Activated naive CD4-positive, alpha-beta T cell treated with Interleukin-2 at 50 U/mL for 16 hours (primary cell): Measurements from ENCODE around the gene SEMA6A.
"Not testable (repeated sequence)": the region's sequence is repeated elsewhere in the genome, so short reads cannot be mapped to it uniquely, and the experiment has no call there.

Source experiments
- DNase-seq: peaks from one replicate; pipeline ENCODE4 v3.0.0-alpha.2; 2020

The SEMA6A gene

DNA sequence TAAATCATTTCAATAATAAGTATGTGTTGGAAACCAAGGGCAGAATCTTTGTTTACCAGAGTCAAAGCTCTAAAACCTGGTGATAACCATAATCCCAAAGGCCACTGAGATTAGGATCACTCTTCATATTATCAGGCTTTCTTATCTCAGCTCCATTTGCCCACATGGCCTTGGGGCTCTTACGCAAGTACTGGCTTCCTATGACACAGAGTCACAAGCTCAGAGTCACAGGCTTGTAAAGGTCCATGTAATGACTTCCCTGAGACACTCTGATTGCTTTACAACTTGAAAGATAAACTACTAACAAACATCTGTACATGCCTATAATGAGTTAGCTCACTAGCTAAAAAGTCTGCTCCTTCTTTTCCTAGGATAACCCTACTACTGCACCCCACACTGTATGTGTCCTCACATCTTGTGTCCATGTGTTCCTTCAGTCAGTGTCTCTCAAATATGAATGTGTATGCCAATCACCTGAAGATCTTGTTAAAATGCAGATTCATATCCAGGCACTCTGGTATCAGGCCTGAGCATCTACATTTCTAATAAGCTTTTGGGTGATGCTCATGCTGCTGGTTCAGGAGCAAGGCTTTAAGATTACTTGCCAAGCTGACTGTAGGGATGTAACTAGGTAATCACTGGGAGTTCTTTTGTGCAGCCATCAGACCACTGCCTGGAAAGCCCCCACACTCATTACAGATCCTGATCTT is 28.4 kb downstream of the SEMA6A start:
- DNase-seq: no peak

DNA sequence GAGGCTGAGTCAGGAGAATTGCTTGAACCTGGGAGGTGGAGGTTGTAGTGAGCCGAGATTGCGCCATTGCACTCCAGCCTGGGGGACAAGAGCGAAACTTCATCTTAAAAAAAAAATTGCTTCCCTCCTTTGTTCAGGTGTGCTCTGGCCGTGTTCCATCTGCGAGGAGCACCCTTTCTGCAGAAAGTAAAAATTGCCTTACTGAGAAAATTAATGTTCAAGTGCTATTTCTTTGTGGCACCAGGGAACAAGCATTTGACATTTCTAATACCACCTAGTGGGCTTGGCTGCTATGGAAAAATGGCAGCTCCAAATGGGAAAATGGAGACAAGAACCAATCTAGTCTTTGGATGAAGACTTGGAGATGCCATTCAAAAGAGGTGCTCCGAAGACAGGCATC is 29.2 kb downstream of the SEMA6A start:
- DNase-seq: not testable (repeated sequence)

DNA sequence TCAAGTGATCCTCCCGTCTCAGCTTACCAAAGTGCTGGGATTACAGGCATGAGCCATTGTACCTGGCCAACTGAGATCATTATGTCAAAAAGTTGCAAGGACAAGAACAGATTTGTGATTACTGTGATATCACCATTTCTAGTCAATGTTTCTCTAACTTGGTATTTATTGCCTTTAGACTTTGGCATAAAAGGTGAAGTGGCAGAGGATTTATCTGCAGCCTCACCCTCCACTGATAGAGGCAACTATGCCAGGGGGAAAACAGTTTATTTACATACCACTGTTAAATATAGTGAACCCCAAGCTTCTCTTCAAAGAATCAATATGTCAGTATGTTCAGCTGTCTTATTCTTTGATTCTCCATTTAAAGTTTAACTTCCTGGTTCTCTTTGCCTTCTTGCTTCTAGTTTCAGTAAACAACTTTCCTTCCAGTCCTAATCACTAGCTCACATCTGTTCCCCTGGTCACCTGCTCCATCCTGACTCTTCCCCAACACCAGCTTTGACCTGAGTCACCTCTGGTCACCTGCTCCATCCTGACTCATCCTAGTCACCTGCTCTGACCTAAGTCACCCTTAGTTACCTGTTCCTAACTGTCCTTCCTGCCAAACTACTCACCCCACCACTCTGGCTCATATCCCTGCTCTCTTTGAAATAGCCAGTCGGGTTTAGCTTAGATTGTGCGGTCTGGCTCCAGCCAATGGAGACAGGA is 29.9 kb downstream of the SEMA6A start:
- no peak for DNase-seq

DNA sequence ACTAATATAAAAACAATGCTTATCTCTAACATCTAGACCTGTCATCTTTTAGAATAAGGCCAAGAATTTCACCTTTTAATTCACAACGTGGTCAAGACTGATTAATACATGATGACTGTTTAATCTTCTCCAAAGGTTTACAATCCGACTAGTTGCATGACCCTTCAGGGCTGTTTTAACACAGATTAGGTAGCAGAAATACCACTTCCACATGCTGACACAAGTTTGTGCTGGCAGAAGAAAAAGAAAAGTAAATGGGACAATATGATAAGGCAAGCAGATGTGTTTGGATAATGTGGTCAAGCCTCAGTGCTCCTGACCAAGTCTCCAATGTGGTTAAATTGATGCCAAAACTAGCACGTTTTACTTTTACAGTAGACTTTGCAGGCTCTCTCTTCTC is 31.1 kb downstream of the SEMA6A start:
- DNase-seq: no peak

DNA sequence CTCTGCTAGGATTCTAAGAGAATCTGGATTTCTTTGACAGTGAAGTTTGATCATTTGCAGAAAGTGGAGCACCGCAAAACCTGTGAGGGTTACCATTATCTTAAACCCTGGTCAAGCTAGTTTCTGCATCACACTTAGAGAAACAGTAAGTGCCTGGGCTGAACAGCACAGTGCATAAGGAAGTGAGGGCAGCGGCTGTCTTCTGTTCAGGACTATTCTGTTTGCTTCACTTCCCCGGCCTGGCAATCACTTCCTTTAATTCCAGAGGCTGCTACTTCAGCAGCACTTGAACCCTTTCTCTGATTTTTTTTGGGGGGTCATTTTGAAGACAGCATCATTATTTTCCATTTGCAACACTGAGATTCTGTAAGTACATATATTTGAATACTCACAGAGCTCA is 32.0 kb downstream of the SEMA6A start:
- no peak for DNase-seq

DNA sequence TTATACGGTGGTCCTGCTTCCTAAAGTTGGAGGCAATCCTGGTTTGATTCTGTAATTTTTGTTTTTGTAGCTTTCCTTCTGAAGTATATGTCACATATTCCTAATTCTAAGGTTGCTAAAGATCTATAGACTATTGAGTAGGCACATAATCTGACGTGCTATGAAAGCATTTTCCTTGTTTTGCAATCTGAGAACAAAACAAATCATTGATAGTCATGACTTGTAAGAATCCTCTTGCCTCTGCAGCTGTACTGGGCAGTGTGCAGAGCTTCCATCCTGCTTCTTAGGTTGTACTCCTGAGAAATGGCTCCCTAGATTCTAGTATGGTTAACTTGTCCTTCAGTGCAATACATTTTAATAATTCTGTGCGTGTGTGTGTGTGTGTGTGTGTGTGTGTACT is 35.4 kb downstream of the SEMA6A start:
- no peak for DNase-seq

DNA sequence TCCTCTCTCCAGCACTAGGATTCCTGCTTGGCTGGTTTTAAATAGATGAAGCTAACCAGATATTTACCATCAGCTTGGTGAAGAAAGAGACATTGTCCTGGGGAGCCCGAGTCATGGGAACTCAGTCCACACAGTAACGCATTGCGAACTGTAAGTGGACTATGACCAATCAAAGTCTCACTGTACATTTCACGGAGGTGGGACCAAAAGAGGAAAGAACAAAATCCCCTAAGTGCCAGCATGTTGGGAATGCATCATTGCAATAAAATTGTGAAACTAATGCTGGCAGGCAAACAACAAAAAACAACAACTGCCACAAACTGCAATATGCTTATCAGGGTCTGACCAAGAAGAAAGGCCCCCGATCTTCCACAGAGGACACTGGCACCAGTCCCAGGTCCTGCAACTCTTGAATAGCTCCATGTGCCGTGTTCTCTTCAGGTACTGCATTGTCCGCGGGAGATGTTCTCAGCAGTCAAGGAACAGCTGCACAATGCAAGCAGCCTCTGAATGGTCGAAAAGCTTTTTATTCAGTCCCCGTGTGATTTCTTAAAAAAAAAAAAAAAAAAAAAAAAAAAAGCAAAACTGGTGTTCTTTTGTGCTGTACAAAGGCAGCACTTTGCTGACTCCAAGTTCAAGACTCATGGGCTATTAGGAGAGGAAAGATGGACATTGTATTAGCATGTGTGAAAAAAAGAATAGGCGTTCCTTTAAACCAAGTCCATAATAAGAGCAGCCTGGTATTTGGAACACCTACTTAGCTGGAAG is 38.1 kb downstream of the SEMA6A start:
- no peak for DNase-seq

DNA sequence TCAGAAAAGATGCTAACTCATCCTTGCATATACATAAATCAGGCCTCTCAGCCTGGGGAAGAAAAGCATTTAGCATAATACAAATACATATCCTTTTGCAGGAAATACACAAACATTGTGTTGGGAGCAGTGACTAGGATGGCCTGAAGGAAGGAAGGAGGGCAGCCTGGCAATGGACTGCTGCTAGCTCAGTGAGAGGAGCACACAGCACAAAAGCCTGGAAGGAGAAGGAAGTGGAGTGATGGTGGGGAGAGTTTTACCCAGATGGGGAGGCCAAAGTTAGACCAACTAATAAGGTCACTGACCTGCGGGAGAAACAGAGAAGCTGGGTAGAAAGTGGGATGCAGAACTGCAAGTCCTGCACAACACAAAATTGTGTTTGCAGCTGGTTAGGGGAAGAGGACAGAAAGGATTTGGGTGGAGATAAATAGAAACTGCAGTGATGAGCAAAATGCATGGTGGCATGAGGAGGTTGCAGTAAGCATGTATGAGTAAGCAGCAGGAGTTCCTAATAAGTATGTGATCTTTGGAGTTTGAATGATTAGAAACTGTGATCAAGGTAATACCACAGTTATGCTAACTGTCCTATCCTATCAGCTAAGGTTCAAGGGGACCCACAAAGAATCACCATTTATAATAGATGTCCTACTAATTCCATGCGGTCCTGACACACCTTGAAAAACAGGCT is 39.5 kb downstream of the SEMA6A start:
- no peak for DNase-seq

DNA sequence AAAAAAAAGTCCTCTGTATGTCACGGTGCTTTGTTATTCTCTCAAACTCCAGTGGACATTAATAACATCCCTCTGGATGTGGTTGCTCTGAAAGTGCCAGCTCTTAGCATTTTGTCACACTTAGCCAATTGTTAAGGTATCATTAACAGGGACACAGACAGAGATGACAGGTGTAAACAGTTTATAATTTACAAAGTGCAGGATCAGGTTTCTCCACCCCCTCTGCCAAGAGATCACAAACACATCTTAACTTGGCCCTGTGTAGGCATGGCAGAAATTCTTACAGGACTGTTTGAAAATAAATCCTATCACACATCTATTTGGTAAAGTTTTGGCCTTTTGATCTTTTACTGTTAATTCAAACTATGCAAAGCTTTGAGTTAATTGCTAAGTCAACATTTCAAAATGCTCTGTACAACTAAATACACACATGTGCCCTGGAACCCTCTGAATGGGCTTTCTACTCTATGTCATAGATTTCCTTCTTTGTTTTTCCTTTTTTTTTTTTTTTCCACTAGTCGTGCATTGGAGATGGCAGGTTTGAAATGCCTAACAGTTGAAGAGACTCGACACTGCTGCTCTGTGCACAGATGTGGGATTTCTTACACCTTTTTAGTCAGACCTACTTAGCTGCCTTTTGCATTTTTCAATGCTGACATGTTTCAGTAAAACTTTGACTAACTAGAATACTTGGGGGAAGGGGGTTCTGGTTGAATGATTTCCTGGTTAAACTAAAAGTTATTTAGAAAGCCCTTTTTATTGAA is 41.7 kb downstream of the SEMA6A start:
- DNase-seq: no peak

DNA sequence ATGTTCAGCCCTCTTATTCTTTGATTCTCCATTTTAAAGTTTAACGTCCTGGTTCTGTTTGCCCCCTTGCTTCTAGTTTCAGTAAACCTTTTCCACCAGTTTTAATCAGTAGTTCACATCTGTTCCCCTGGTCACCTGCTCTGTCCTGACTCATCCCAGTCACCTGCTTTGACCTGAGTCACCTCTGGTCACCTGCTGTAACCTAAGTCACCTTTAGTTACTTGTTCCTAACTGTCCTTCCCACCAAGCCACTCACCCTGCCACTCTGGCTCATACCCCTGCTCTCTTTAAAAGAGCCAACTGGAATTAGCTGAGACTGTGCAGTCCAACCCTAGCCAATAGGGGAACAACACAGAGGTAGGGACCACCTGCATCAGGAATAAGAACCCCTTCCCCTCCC is 43.0 kb downstream of the SEMA6A start:
- no peak for DNase-seq

DNA sequence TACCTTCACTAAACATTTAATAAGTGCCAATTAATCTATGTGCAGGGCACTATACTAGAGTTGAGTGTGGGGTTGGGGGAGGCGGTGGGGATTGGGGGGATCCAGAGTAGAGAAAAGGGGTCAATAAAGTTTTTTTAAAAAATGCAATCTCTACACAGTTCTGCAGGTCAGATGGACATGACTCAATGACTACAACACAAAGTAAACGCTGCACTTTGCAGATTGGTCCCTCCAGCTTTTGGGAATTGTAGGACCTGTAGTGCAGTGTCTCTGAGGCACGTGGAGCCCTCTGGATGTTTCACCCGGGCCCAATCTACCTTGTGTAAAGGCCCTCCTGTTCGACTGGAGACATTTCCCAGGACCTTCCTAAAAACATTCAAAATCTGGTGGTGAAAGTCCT is 43.5 kb downstream of the SEMA6A start:
- DNase-seq: no peak

DNA sequence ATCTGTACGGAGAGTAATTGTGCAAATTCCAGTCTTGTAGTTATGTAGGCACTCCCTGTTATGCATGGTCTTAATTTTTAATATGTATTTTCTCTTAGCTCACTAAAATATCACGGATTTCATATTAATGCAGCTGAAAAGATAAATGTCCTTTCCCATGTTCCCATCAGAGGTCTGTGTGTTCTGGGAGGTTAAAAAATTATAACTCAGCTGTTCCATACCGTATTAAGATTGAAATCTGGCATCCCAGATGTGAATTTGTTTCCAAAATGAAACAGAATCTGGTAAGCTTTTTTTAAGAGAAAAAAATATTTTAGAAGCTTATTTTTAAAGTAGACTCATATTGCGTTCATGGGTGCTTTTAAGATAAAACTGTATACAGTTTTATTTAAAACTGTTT is 44.3 kb downstream of the SEMA6A start:
- no peak for DNase-seq

DNA sequence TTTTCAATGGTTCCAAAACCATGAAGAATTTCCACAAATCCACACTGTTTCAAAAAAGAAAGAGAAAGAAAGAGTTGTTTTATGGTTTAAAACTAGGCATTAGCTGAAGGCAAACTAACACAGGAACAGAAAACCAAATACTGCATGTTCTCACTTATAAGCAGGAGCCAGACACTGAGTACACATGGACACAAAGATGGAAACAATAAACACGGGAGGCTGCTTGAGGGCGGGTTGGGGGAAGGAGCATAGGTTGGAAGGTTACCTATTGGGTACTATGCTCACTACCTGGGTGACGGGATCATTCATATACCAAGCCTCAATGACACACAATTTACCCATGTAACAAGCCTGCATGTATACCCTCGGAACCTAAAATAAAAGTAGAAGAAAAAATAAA is 45.0 kb downstream of the SEMA6A start:
- no peak for DNase-seq

DNA sequence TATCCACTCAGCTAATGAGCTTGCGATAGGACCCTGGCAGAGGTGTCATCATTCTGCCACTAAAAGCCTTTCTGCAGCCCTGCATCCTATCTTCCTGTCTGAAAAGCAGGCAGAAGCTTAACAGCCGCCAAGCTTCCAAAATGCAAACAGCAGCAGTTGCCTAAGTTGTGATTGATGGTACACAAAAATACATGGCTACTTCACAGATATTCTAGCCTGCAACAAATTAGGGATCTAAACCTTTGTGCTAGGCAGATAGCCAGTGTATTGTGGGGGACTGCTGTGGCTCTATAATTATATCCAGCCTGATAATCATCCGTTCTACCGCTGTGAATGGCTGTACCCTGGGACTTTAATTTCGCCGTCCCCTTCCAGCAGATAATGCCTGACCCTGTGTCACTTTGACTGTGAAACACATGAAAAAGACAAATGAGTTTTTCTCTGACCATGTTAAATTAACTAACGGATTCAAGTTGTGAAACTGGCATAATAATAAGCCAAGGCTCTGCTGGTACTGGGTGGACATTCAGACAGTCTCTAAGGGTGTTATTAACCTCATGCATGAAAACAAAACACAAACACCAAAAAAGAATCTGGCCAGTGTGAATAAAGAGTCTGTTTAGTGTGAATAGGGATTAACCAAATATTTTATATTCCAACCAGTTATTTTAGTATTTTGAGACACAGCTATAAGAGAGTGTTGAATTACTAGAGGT is 45.9 kb downstream of the SEMA6A start:
- DNase-seq: no peak

DNA sequence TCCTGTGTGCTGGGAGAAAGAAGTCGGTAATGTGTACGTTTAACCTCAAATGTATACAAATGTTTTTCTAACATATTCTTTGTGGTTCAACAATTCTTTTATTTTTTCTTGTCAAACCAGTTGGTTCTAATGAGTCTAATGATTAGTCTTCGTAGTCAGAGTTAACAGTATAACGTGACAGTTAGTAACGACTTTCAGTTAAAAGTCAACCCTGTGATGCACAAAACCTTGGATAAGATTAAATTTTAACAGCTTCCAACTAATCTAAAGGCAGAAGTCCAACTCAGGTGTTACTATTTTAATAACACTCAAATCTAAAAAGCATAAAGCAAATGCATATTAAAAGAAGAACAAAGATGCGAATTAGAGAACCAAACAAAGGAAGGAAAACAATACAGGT is 47.0 kb downstream of the SEMA6A start:
- no peak for DNase-seq

DNA sequence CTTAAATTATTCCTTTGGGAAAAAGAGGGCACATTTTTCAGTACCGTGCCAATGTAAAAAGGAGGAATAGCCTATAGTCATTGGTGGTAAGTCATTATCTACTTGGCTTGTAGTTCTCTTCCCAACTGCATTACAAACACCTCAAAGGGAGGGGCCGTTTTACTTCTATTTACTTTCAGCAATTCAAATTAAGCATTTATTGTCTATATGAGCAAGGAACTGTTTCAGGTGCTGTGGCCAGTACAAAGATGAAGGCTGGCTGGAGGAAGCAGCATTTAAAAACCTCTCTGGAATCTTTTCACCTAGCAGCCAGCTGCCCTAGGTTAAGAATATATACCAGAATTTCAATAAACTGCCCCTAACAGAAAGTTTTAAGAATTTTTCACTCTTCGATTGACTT is 48.9 kb downstream of the SEMA6A start:
- no peak for DNase-seq

DNA sequence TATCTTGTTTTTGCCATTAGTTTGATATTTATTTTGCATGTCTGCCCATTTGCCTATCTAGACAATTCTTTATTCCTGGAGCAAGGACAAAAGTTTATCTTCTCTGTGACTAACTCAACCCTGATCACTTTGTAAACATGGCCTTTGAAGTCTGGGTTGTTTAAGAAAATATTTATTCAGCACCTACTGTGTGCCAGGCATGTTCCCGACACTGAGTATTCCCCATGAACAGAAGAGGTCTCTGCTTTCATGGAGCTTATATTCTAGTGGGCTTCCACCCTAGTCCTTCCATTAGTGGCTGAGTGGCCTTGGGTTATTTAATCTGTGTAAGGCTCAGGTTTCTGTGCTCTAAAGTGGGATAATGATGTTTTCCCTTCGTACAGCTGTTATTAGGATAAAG is 49.7 kb downstream of the SEMA6A start:
- no peak for DNase-seq

DNA sequence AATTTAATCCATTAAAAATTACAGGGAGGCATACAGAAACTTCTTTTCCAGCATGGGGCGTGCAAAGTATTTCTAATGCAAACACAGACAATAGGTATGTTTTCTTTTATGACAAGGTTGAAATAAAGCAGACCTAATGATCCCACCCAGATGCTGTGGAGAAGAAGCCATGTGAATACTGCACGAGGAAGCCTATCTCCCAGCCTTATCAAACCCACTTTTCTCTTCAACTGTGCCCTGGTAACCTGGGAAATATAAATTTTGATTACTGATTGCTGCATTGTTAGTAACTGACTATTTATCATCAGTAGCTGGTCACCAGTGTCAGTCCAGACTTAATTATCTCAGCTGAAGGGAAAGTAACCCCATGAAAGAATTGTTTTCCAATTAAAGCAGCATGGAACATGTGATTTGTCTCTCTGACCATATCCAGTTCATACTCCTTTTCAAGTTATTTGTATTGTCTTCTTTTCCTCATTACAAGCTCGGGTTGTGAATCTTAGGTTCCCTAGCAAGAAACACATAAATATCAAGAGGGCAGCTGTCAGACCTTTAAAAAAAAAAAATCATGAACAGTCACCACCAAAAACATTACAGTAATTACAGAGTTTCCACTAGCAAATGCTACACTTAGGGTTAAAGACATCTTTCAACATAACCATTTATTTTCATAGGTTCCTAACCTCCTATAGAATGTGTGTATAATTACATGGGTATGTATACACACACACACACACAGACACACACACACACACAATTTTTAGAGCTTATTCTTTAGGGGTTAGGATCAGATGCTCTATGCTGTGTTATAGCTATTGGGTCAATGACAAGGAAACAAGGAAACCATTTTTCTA is 50.3 kb downstream of the SEMA6A start:
- DNase-seq: no peak

DNA sequence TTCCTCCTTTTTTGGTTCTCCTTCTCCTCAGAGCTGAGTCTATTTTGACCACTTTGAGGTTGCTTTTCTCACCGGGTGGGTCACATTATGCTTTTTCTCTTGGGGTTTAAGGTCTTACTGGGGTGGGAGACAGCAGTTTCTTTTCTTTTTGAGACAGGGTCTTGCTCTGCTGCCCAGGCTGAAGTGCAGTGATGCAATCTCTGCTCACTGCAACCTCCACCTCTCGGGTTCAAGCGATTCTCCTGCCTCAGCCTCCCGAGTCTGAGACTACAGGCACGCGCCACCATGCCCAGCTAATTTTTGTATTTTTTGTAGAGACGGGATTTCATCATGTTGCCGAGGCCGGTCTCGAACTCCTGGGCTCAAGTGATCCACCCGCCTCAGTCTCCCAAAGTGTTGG is 51.4 kb downstream of the SEMA6A start:
- not testable (repeated sequence) for DNase-seq

DNA sequence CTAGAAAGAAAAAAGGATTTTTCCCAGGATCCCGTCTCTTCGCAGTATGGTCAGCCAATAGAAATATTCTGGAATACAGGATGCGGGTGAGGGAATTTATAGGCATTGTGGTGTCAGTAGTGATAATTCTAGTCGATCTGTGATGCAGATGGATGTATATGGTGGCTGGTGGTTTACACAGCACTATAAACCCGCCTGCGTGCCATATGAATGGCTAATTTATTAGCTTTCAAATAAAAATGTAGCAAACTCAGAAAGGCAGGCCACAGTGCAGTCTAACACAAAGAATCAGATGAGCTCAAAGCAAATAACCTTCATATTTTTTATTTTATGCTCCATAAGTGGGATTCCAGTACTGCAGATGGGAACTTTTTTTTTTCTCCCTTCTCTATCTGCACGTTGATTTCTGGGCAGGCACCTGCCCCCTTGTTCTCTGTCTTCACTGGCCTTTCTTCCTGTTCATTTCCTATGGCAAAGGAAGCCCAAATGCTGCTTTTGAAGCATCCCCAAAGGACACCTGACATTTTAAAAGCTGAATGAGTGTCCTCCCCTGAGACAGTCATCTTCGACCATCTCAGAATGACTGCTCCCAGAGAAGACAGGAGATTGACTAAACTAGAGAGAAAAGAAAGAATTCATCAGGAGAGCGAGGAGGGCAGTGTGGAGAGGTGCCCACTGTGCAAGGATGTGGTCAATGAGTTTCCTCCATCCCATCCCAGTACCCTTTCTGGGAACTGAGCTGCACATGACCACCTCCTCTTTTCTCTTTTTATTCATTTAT is 52.1 kb downstream of the SEMA6A start:
- no peak for DNase-seq
